SK-N-MC (cell line): ENCODE measurements around the gene NR2F2.

Source experiments
- EZH2 ChIP-seq: fragments of 200-600 bp; sonication (generic); IDR thresholded peaks from one replicate; pipeline ENCODE4 v1.6.1; 2017; ENCODE audit warnings: antibody characterized with exemption
- POLR2AphosphoS5 ChIP-seq: IDR thresholded peaks from 2 replicates; pipeline ENCODE4 v1.6.1; 2012; ENCODE audit warnings: mild to moderate bottlenecking, low read depth, low read length, borderline replicate concordance

GRCh38 chr15:96346409-96346970 lies 16.0 kb downstream of the NR2F2 start:
- no peak for TF ChIP-seq EZH2
- no peak for TF ChIP-seq POLR2AphosphoS5
